SK-N-MC (cell line): ENCODE results near the gene TMEM242.
"Not testable (repeated sequence)": the region's sequence is repeated elsewhere in the genome, so short reads cannot be mapped to it uniquely, and the experiment has no call there.

Experiments
- DNase-seq: peaks from one replicate; pipeline ENCODE4 v3.0.0-alpha.2; 2011; ENCODE audit warnings: low read depth, low spot score
- H3K27ac ChIP-seq: fragments of 200-600 bp; sonication (generic); 2 replicates; pipeline ENCODE4 v1.5.1; 2016; ENCODE audit warnings: mixed run types
- H3K36me3 ChIP-seq: fragments of 200-600 bp; sonication (generic); 2 replicates; pipeline ENCODE4 v1.6.1; 2017; ENCODE audit warnings: antibody characterized with exemption, low read length, mixed read lengths; ENCODE audit not compliant: insufficient read depth
- H3K4me3 ChIP-seq: fragments of 200-600 bp; sonication (generic); 2 replicates; pipeline ENCODE4 v1.5.1; 2016
- H3K9ac ChIP-seq: fragments of 200-600 bp; sonication (generic); 2 replicates; pipeline ENCODE4 v1.8.0; 2017; ENCODE audit warnings: mixed run types, mixed read lengths; ENCODE audit not compliant: insufficient read length
- H3K9me3 ChIP-seq: fragments of 200-600 bp; sonication (generic); 2 replicates; pipeline ENCODE4 v1.6.1; 2017; ENCODE audit warnings: low read depth, mild to moderate bottlenecking, antibody characterized with exemption, low read length, moderate library complexity, mixed read lengths
- EZH2 ChIP-seq: fragments of 200-600 bp; sonication (generic); IDR thresholded peaks from one replicate; pipeline ENCODE4 v1.6.1; 2017; ENCODE audit warnings: antibody characterized with exemption
- FOXP2 ChIP-seq: optimal IDR thresholded peaks from 2 replicates; pipeline ENCODE3; 2011; ENCODE audit warnings: mild to moderate bottlenecking, moderate library complexity; ENCODE audit not compliant: insufficient read depth; ENCODE audit errors: extremely low read length, control extremely low read depth
- POLR2AphosphoS5 ChIP-seq: IDR thresholded peaks from 2 replicates; pipeline ENCODE4 v1.6.1; 2012; ENCODE audit warnings: mild to moderate bottlenecking, low read depth, low read length, borderline replicate concordance

Gene TMEM242

GRCh38 chr6:157346373-157346772, 23.1 kb upstream of the TMEM242 start:
- DNase-seq = no peak
- TF ChIP-seq POLR2AphosphoS5 (no peak), EZH2 (no peak), FOXP2 (no peak)

DNA sequence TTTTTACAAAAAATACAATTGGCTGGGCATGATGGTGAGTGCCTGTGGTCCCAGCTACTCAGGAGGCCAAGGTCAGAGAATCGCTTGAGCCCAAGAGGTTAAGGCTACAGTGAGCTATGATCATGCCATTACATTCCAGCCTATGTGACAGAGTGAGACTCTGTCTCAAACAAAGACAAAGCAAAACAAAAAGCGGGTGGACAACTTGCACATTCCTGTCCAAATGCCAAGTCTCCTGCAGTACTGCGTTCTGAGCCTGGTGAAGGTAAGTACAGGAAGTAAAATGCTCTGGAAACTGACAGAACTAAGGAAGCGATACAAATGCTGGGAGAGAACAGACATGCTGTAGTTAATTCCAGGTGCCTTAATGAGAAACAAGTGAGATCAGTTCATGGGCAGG, 20.4 kb upstream of the TMEM242 start:
- no peak for DNase-seq
- Histone ChIP-seq H3K9me3 (no peaks in the 10 kb centered on the region), H3K9ac (no peak overlapping the region), H3K27ac (no peak overlapping the region), H3K4me3 (no peak overlapping the region), H3K36me3 (no peaks in the 10 kb centered on the region)
- TF ChIP-seq FOXP2 (no peak), EZH2 (no peak), POLR2AphosphoS5 (no peak)

More at GRCh38 chr6:157346373-157346772, 23.1 kb upstream of the TMEM242 start:
- Histone ChIP-seq H3K9ac (no peak overlapping the region), H3K4me3 (no peak overlapping the region), H3K9me3 (no peaks in the 10 kb centered on the region), H3K36me3 (no peaks in the 10 kb centered on the region), H3K27ac (no peak overlapping the region)

GRCh38 chr6:157339432-157339831, 16.1 kb upstream of the TMEM242 start:
- H3K36me3 ChIP-seq = no peaks in the 10 kb centered on the region
- no peak overlapping the region for H3K27ac ChIP-seq

DNA sequence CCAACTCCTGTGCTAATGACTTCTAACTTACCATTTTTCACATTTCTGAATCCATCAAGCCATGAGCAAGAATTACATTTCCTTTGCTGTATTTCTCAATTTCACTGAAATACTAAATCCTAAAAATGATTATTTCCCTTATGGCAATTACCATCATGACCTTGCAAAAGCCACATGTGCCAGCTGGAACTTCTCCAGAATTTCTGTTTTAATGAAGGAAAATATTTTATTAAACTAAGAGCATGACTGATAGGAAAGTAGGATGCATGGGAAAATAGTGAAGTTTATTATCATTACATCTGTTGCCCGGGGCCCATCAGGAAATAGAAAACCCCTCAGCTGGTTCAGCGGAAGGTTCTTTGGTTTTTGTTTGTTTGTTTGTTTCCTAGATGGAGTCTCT, 14.4 kb upstream of the TMEM242 start:
- TF ChIP-seq POLR2AphosphoS5 (no peak), EZH2 (no peak), FOXP2 (no peak)
- DNase-seq = no peak
- H3K4me3 ChIP-seq = no peak overlapping the region
- no peak overlapping the region for H3K27ac ChIP-seq
- no peaks in the 10 kb centered on the region for H3K9me3 ChIP-seq
- no peaks in the 10 kb centered on the region for H3K36me3 ChIP-seq
- no peak overlapping the region for H3K9ac ChIP-seq

More at GRCh38 chr6:157339432-157339831, 16.1 kb upstream of the TMEM242 start:
- no peak for DNase-seq
- no peaks in the 10 kb centered on the region for H3K9me3 ChIP-seq
- H3K4me3 ChIP-seq = no peak overlapping the region
- TF ChIP-seq POLR2AphosphoS5 = no peak
- no peak for TF ChIP-seq EZH2
- TF ChIP-seq FOXP2 = no peak
- no peak overlapping the region for H3K9ac ChIP-seq

DNA sequence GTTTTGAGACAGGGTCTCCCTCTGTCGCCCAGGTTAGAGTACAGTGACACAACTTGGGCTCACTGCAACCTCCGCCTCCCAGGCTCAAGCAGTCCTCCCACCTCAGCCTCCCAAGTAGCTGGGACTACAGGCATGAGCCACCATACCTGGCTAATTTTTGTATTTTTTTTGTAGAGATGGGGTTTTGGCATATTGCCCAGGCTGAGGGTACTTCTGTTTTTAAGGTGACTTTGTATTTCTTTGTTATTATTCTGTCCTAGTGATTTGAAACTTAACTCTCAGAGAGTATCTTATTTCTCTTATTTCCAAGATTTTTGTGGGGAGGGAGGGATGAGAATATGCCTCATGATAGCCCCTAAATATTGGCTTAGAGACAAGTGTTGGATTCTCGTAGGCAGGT, 14.0 kb upstream of the TMEM242 start:
- DNase-seq, H3K9me3 ChIP-seq, H3K27ac ChIP-seq, H3K4me3 ChIP-seq, H3K9ac ChIP-seq, H3K36me3 ChIP-seq: not testable (repeated sequence)

- H3K4me3 ChIP-seq = no peak overlapping the region
- no peaks in the 10 kb centered on the region for H3K36me3 ChIP-seq
- no peak for DNase-seq
- no peak for TF ChIP-seq POLR2AphosphoS5
- TF ChIP-seq FOXP2 = no peak
- TF ChIP-seq EZH2 = no peak
- no peak overlapping the region for H3K9ac ChIP-seq
- H3K9me3 ChIP-seq = no peaks in the 10 kb centered on the region
- no peak overlapping the region for H3K27ac ChIP-seq
Measured at GRCh38 chr6:157335829-157336228, 12.5 kb upstream of the TMEM242 start.

- no peak for DNase-seq
- Histone ChIP-seq H3K9me3 (no peaks in the 10 kb centered on the region), H3K36me3 (no peaks in the 10 kb centered on the region), H3K9ac (no peak overlapping the region), H3K4me3 (no peak overlapping the region), H3K27ac (no peak overlapping the region)
- no peak for TF ChIP-seq EZH2
Measured at GRCh38 chr6:157333956-157334355, 10.6 kb upstream of the TMEM242 start.

DNA sequence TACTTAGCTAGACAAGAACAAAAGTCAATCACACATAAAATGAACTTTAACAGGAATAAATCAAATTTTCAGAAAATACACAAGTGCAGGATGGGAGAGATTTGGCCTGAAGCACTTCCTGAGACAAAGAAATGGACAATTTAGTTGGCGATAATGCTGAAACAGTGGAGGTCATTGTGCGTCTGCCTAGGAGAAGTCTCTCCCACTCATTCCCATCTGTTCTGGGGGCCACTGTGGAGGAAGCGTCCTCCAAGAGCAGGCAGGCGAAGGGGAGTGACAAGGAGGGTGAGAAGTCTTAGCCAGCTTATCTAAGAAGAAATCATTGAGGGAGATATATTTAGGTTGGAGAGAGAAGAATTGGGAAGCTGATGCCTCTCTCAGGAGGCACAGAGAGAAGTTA, 10.2 kb upstream of the TMEM242 start:
- H3K4me3 ChIP-seq = no peak overlapping the region
- H3K9ac ChIP-seq = no peak overlapping the region
- no peaks in the 10 kb centered on the region for H3K9me3 ChIP-seq
- TF ChIP-seq FOXP2 (no peak), EZH2 (no peak), POLR2AphosphoS5 (no peak)
- DNase-seq = no peak
- H3K36me3 ChIP-seq = no peaks in the 10 kb centered on the region
- no peak overlapping the region for H3K27ac ChIP-seq

- no peak for DNase-seq
- no peak overlapping the region for H3K9ac ChIP-seq
- H3K9me3 ChIP-seq = no peaks in the 10 kb centered on the region
- H3K36me3 ChIP-seq = no peaks in the 10 kb centered on the region
- H3K27ac ChIP-seq = no peak overlapping the region
- TF ChIP-seq POLR2AphosphoS5 = no peak
- TF ChIP-seq FOXP2 = no peak
- TF ChIP-seq EZH2 = no peak
- no peak overlapping the region for H3K4me3 ChIP-seq
Measured at GRCh38 chr6:157332813-157333212, 9.5 kb upstream of the TMEM242 start.

DNA sequence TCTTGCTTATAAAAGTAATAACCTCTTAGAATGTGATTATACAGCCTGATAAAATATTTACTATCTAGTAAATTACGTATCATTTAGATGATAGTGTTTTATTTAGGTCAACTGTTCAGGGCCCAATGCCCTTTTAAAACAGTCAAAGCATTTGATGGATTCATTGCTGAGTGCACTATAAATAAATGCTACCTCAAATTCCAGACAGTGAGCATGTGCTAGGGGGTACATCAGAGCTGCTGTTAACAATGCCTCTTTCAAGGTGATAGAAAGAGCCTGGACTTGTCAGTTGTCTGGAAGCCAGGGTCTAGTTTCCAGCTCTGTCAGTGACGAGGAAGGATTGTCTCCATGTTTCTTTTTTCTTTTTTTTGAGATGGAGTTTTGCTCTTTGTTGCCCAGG, 7.5 kb upstream of the TMEM242 start:
- Histone ChIP-seq H3K9me3 (no peaks in the 10 kb centered on the region), H3K27ac (no peak overlapping the region), H3K36me3 (no peaks in the 10 kb centered on the region), H3K9ac (no peak overlapping the region), H3K4me3 (no peak overlapping the region)
- no peak for DNase-seq
- TF ChIP-seq POLR2AphosphoS5 (no peak), EZH2 (no peak), FOXP2 (no peak)
